ENCODE measurements around the gene DEGS1.

DEGS1 gene

DNA sequence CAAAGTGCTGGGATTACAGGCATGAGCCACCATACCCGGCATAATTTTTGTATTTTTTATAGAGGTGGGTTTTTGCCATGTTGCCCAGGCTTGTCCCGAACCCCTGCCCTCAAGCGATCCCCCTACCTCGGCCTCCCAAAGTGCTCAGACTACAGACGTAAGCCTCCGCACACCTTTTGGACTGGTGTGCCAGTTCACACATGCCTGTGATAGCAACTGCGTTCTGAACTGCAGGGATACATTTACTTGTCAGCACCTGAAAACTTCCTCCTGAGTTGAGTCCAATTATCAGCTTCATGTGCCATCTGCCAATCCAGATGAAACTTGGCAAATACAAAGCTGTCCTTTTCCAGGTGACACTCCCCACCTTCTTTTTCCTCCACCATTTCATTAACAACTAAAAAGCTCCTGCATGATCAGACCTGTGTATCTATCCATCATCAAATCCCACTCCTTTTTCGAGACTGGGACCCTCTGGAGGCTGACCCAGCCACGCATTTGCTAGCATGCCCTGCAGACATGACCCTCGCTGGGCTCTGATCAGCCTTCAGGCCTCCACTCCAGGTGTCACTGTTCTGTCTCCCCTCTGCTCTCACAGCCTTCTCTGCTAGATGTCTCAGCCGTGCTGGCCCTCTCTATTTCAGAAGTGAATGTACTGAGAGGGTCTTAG is 2.1 kb upstream of the DEGS1 start:
- TF ChIP-seq, protein P1, sequence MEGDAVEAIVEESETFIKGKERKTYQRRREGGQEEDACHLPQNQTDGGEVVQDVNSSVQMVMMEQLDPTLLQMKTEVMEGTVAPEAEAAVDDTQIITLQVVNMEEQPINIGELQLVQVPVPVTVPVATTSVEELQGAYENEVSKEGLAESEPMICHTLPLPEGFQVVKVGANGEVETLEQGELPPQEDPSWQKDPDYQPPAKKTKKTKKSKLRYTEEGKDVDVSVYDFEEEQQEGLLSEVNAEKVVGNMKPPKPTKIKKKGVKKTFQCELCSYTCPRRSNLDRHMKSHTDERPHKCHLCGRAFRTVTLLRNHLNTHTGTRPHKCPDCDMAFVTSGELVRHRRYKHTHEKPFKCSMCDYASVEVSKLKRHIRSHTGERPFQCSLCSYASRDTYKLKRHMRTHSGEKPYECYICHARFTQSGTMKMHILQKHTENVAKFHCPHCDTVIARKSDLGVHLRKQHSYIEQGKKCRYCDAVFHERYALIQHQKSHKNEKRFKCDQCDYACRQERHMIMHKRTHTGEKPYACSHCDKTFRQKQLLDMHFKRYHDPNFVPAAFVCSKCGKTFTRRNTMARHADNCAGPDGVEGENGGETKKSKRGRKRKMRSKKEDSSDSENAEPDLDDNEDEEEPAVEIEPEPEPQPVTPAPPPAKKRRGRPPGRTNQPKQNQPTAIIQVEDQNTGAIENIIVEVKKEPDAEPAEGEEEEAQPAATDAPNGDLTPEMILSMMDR (IDR thresholded peaks at IDR 0.05) = no peak
- DNase-seq (ENCODE audit: low spot score) = no peak
- Histone ChIP-seq H3K27ac (no peak overlapping the region), H3K4me3 (no peak overlapping the region)

DNA sequence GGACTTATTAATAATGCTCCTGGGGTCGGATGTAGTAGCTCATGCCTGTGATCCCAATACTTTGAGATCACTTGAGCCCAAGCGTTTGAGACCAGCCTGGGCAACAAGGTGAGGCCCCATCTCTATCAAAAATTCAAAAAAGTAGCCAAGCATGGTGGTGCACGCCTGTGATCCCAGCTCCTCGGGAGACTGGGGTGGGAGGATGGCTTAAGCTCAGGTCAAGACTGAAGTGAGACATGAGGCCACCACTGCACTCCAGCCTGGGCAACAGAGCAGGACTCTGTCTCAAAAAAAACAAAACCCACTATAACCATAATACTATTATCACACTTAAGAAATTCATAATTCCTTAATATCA is 1.6 kb upstream of the DEGS1 start:
- no peak overlapping the region for H3K27ac ChIP-seq
- DNase-seq (ENCODE audit: low spot score) = no peak
- TF ChIP-seq, protein P1 (IDR thresholded peaks at IDR 0.05) = no peak
- no peak overlapping the region for H3K4me3 ChIP-seq

DNA sequence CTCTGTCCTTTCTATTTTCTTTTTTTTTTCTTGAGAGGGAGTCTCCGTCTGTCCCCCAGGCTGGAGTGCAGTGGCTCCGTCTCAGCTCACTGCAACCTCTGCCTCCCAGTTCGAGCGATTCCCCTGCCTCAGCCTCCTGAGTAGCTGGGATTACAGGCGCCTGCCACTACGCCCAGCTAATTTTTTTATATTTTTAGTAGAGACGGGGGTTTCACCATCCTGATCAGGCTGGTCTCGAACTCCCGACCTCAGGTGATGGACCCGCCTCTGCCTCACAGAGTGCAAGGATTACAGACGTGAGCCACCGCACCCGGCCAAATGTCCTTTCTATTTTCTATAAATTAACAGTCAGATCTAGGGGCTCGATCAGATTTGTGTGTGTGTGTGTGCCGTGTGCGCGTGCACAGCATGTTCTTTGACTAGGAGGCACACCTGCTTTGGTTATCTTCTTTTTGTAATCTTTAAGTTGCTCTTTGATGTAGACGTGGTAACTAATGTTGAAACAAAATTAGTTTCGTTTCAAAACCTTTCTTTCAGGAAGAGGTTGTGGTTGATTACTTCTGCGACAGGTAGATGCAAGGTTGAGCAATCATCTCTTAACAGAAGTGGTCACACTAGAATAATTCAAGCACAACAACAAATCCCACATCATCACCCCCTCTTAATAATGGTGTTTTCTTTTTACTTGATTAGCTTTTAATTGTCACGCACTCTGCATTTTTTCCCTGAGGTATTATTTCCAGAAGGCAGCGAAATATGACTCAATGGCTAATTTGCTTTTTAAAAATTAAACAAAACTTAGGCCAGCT is 779 bp upstream of the DEGS1 start:
- H3K27ac ChIP-seq = peak overlapping the region; percentile 93 to 95
- TF ChIP-seq, protein P1 (IDR thresholded peaks at IDR 0.05) = no peak
- DNase-seq (ENCODE audit: low spot score) = no peak
- H3K4me3 ChIP-seq = peak overlapping the region; percentile 88

DNA sequence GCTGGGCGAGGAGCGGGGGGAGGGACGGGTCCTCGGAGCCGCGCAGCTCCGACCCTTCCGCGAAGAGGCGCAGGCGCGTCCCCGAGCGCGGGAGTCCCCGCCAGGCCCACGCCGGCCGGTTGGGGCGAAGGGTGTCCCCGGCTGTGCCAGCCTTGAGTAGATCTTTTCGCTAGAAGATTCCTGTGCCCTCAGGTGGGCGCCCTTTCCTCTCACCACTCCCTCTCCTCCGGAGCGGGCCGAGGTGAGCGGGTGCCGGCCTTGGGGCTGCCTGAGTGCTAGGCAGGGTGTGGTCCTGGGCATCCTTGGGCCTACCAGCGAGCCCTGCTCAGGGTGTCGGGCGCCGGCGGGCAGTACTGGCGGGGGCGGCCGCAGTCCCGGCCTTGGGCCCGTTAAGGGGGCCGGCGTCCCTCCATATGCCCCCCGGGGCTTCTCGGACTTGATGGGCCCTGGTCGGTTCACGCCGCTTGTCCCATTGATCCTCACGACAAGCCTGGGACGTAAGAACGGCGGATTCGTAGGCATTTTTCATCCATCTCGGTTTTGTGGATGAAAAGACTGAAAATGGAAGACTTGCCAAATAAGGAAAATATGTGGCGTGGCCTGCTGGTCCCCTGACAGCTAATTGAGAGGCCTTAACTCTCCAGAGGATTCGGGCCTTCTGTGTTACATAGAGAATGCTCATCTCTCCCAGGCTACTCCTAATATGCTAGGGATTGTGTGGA is 712 bp downstream of the DEGS1 start:
- peak overlapping the region; percentile 88 for H3K4me3 ChIP-seq

DNA sequence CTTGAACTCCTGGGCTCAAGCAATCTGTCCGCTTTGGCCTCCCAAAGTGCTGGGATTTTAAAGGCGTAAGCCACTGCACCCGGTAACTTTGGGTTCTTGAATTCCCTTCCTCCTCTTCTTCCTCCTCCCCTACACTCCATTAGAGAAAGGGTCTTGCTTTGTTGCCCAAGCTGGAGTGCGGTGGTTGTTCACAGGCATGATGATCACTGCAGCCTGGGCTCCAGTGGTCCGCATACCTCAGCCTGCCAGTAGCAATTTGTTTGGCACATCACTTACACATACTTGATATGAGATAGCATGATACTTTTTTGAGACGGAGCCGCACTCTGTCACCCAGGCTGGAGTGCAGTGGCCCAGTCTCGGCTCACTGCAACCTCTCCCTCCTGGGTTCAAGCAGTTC is 2.2 kb downstream of the DEGS1 start:
- Histone ChIP-seq H3K27ac (no peak overlapping the region), H3K4me3 (peak overlapping the region; percentile 45)
- DNase-seq (ENCODE audit: low spot score) = no peak
- TF ChIP-seq, protein P1 (IDR thresholded peaks at IDR 0.05) = no peak

More for the DNA sequence above, 712 bp downstream of the DEGS1 start:
- TF ChIP-seq, protein P1 (IDR thresholded peaks at IDR 0.05) = no peak
- H3K27ac ChIP-seq = peak overlapping the region; percentile 93 to 95
- DNase-seq (ENCODE audit: low spot score) = peak; percentile 78

DNA sequence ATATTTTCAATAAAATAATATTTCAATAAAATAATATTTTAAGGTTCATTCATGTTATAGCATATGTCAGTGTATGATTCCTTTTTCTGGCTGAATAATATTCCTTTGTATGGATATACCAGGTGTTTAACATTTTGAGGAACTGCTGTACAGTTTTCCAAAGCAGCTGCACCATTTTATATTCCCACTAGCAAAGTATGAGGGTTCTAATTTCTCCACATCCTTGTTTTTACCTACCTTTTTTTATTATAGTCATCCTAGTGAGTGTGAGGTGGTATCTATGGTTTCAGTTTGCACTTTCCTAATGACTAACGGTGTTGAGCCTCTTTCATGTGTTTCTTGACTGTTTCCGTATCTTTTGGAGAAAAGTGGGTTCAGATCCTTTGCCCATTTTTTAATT is 5.2 kb downstream of the DEGS1 start:
- Histone ChIP-seq H3K27ac (no peak overlapping the region), H3K4me3 (no peak overlapping the region)
- no peak for DNase-seq (ENCODE audit: low spot score)
- TF ChIP-seq, protein P1 (IDR thresholded peaks at IDR 0.05) = no peak
